ENCODE results near the gene UNC5C. TPM values are rescaled to one million over a fixed set of nuclear protein-coding genes. Genes with fewer than 3 reads are reported as not detected.

Gene UNC5C
- total RNA-seq, 1 experiment from 2014 or later, result 1.0 TPM

- no peak overlapping the region for H3K27ac Mint-ChIP-seq
- no peak for DNase-seq (ENCODE audit: low spot score)
- CTCF ChIA-PET, result no interaction called here
Measured at GRCh38 chr4:95402299-95402698, 146.5 kb downstream of the UNC5C start.

DNA sequence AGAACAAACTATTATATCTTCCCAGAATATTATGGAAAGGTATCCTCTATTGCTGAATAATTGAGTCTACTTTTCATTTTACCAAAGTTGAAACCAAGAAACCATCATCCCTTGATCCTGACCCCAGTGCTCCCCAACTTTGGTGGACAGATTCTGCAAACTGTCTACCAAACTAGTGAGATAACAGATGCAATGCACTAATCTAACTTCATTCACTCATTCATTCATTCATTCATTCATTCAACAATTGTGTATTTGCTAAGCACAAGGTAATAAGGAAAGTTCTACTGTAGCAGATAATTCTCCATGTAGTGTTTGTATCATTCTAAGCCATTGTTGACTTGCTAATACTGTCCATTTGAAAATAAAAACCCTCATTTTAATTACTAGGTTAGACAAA, 150.6 kb downstream of the UNC5C start:
- ChIA-PET CTCF (no interaction called here), POLR2A (no interaction called here)

More at GRCh38 chr4:95402299-95402698, 146.5 kb downstream of the UNC5C start:
- no peak for ATAC-seq
- no peaks in the 10 kb centered on the region for H3K36me3 Mint-ChIP-seq
- TF ChIP-seq FOXJ3 (CRISPR knock-in tag; IDR thresholded peaks at IDR 0.05; ENCODE audit: borderline replicate concordance) (no peak), ZNF232 (CRISPR knock-in tag; IDR thresholded peaks at IDR 0.05) (no peak), ZNF138 (CRISPR knock-in tag; conservative IDR thresholded peaks at IDR 0.05) (no peak), CBFB (CRISPR knock-in tag; IDR thresholded peaks at IDR 0.05; ENCODE audit: low read depth) (no peak), SMAD3 (CRISPR knock-in tag; IDR thresholded peaks at IDR 0.05; ENCODE audit: borderline replicate concordance) (no peak), CTCF (IDR thresholded peaks at IDR 0.05) (no peak), ZNF317 (CRISPR knock-in tag; IDR thresholded peaks at IDR 0.05; ENCODE audit: borderline replicate concordance, low read depth) (no peak), ELF4 (CRISPR knock-in tag; IDR thresholded peaks at IDR 0.05; ENCODE audit: low read depth) (no peak), ESRRA (CRISPR knock-in tag; IDR thresholded peaks at IDR 0.05; ENCODE audit: borderline replicate concordance) (no peak), NR3C1 (CRISPR knock-in tag; conservative IDR thresholded peaks at IDR 0.05; ENCODE audit: low read depth) (no peak), ZNF416 (CRISPR knock-in tag; IDR thresholded peaks at IDR 0.05) (no peak)
- TF ChIP-seq, protein P1, sequence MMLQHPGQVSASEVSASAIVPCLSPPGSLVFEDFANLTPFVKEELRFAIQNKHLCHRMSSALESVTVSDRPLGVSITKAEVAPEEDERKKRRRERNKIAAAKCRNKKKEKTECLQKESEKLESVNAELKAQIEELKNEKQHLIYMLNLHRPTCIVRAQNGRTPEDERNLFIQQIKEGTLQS (CRISPR knock-in tag; conservative IDR thresholded peaks at IDR 0.05), result no peak
- POLR2A ChIA-PET, result no interaction called here
- no peak overlapping the region for H3K4me3 Mint-ChIP-seq
- no peaks in the 10 kb centered on the region for H3K9me3 Mint-ChIP-seq
- peaks cover 21% of the 10 kb centered on the region for H3K4me1 Mint-ChIP-seq
- peaks cover 26% of the 10 kb centered on the region for H3K27me3 Mint-ChIP-seq (ENCODE audit: low read depth)

GRCh38 chr4:95394752-95395306, 153.9 kb downstream of the UNC5C start:
- no peak overlapping the region for H3K27ac Mint-ChIP-seq
- ChIA-PET CTCF (no interaction called here), POLR2A (no interaction called here)
- H3K4me3 Mint-ChIP-seq, result no peak overlapping the region
- DNase-seq (ENCODE audit: low spot score) (no peak), ATAC-seq (no peak)
- H3K9me3 Mint-ChIP-seq, result no peaks in the 10 kb centered on the region
- H3K27me3 Mint-ChIP-seq (ENCODE audit: low read depth), result peaks cover 90% of the 10 kb centered on the region
- no peaks in the 10 kb centered on the region for H3K36me3 Mint-ChIP-seq
- H3K4me1 Mint-ChIP-seq, result peaks cover 26% of the 10 kb centered on the region
- no peak for TF ChIP-seq SP1 (CRISPR knock-in tag; conservative IDR thresholded peaks at IDR 0.05)
- no peak for TF ChIP-seq RELA (CRISPR knock-in tag; IDR thresholded peaks at IDR 0.05; ENCODE audit: borderline replicate concordance)
- TF ChIP-seq, protein P2, sequence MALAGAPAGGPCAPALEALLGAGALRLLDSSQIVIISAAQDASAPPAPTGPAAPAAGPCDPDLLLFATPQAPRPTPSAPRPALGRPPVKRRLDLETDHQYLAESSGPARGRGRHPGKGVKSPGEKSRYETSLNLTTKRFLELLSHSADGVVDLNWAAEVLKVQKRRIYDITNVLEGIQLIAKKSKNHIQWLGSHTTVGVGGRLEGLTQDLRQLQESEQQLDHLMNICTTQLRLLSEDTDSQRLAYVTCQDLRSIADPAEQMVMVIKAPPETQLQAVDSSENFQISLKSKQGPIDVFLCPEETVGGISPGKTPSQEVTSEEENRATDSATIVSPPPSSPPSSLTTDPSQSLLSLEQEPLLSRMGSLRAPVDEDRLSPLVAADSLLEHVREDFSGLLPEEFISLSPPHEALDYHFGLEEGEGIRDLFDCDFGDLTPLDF (CRISPR knock-in tag; IDR thresholded peaks at IDR 0.05), result no peak
- no peak for TF ChIP-seq OVOL2 (CRISPR knock-in tag; IDR thresholded peaks at IDR 0.05; ENCODE audit: borderline replicate concordance)
- TF ChIP-seq, protein P1 (CRISPR knock-in tag; conservative IDR thresholded peaks at IDR 0.05), result no peak
- TF ChIP-seq ZNF232 (CRISPR knock-in tag; IDR thresholded peaks at IDR 0.05), result no peak
- no peak for TF ChIP-seq IRF2 (CRISPR knock-in tag; IDR thresholded peaks at IDR 0.05; ENCODE audit: borderline replicate concordance, low read depth)
- no peak for TF ChIP-seq NFATC4 (CRISPR knock-in tag; IDR thresholded peaks at IDR 0.05)
- TF ChIP-seq, protein P3, sequence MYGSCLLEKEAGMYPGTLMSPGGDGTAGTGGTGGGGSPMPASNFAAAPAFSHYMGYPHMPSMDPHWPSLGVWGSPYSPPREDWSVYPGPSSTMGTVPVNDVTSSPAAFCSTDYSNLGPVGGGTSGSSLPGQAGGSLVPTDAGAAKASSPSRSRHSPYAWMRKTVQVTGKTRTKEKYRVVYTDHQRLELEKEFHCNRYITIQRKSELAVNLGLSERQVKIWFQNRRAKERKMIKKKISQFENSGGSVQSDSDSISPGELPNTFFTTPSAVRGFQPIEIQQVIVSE (CRISPR knock-in tag; IDR thresholded peaks at IDR 0.05; ENCODE audit: borderline replicate concordance), result no peak

More for the DNA sequence above, 150.6 kb downstream of the UNC5C start:
- Mint-ChIP-seq H3K27me3 (ENCODE audit: low read depth) (peaks cover 62% of the 10 kb centered on the region), H3K27ac (no peak overlapping the region), H3K36me3 (no peaks in the 10 kb centered on the region), H3K4me3 (no peak overlapping the region), H3K9me3 (no peaks in the 10 kb centered on the region), H3K4me1 (peaks cover 21% of the 10 kb centered on the region)
- DNase-seq (ENCODE audit: low spot score), result no peak
- no peak for TF ChIP-seq RELA (CRISPR knock-in tag; IDR thresholded peaks at IDR 0.05; ENCODE audit: borderline replicate concordance)
- no peak for TF ChIP-seq RORB (CRISPR knock-in tag; IDR thresholded peaks at IDR 0.05)
- ATAC-seq, result no peak
